GM18498 (cell line): ENCODE results near the gene KLF8.

ENCODE experiments used
- ATAC-seq: cut with Tn5 transposase; IDR thresholded peaks from one replicate; pipeline ENCODE4 v1.9.1; 2021; ENCODE audit warnings: mild to moderate bottlenecking, moderate library complexity; ENCODE audit not compliant: unreplicated experiment

Gene KLF8

DNA sequence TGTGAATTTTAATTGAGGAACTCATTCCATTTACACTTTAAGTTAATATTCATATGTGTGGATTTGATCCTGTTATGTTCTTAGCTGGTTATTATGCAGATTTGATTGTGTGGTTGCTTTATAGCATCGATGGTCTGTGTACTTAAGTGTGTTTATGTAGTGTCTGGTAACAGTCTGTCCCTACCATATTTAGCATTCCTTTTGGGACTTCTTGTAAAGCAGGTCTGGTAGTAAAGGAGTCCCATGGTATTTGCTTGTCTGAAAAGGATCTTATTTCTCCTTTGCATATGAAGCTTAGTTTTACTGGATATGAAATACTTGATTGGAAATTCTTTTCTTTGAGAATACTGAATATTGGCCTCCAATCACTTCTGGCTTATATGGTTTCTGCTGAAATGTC is 76.6 kb downstream of the KLF8 start:
- no peak for ATAC-seq

DNA sequence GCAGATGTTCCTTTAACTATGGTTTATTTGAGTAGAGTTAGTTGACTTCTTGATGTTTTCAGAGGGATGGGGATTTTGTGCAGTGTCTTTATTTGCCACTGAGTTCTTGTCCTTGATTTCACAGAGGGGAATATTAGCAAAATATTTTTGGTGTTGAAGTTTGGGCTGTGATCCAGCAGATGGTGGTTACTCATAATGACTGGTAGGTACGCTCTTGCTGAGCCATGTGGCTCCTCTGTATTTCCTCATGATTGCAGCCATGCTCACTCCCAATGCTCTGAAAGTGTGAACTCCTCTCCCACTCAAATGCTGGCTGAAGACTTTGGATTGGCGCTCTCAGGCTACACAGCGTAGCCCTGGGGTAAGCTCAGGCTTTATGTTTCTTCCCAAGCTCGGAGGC is 77.7 kb downstream of the KLF8 start:
- no peak for ATAC-seq

DNA sequence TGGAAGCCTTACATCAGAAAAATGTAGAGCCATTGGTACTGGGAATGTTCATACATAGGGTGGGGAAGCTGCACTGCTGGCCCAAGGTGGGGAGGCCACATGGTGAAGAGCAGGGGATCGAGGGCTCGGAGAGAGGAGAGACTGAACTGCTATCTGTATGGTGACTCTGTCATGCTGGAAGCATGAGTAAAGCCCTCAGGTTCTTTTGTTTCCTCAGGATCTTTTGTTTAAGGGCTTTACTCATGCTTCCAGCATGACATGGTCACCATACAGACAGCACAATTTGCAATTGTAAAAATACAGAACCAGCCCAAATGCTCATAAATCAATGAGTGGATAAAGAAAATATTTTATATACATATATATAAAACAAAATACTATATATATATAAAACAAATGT is 78.4 kb downstream of the KLF8 start:
- no peak for ATAC-seq

DNA sequence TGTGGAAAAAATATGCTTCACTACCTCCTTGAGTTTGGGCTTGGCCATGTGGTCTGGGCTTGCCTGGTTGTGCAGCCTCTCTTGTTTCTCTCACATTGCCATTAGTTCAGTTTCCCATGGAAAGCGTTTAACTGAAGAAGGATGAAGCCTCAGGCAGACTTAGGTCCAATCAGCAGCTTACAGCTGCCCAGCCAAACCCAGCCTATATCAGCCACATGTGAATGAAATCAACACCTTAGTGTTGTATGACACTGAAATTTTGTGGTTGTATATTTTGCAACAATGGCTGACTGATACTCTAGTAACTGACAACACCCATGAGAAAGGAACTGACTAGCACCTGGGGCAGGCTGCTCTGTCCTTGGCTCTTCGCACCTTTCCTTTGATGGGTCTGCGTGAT is 81.2 kb downstream of the KLF8 start:
- no peak for ATAC-seq

DNA sequence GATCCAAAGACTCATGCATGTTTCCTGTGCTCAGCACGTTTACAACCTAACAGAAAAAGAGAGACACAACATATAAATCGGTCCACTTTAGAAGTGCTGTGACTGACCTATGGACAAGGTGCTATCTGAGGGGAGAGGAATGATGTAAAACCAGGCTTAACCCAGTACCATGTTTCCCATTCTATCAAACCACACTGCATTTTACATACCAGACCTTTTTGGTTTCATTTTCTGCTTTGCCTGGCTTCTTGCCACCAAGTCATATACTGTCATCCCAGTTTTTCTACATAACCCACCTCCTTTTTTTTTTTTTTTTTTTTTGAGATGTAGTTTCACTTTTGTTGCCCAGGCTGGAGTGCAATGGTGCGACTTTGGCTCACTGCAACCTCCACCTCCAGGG is 82.2 kb downstream of the KLF8 start:
- no peak for ATAC-seq

DNA sequence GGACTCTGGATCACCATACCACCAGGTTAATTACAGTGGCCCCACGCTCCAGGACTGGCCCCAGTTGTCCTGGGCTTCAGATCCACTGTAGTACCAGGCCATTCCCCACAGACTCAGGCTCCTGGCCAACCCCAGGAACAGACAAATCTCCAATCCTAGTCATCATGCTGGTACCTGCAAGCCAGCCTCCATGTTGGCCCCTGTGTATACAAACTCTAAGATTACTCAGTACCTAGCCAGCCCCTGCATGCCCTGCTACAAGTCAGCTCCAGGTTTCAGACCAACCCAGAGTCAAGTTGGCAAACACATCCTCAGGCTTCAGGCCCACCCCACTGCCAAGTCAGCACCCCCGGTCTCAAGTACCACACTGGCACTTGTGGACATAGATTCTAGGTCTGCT is 85.9 kb downstream of the KLF8 start:
- no peak for ATAC-seq

DNA sequence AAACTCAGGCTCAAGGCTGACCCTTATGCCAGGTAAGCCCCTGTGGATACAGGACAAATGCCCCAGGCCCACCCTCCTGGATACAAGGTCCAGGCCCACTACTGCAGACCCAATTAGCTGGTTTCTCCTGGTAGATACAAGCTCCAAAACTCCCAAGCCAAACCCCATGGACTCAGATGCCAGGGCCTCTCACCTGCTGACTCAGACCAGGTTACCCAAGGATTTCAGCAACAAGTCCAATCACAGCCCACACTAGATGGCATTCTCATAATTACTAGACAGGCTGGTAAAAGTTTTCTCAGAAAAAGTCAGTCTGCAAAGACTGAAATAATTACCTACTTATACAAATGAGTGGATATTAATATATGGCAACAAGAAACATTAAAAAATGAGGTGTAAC is 87.0 kb downstream of the KLF8 start:
- no peak for ATAC-seq
